Mesenchymal stem cell (in vitro differentiated cells and primary cell): ENCODE measurements around the gene BTBD6.

ENCODE experiments used
- DNase-seq: peaks from one replicate; pipeline ENCODE4 v3.0.0-alpha.2; 2013
- H2AFZ ChIP-seq: one replicate; pipeline ENCODE4 v1.6.1; 2013; ENCODE audit warnings: low read depth, mild to moderate bottlenecking, control low read depth, inconsistent platforms, low read length, moderate library complexity
- H2AK5ac ChIP-seq: 2 replicates; pipeline ENCODE4 v1.6.1; 2013; ENCODE audit warnings: low read length, moderate library complexity, mild to moderate bottlenecking, inconsistent platforms; ENCODE audit not compliant: severe bottlenecking
- H2BK120ac ChIP-seq: one replicate; pipeline ENCODE4 v1.6.1; 2013; ENCODE audit warnings: low read depth, mild to moderate bottlenecking, inconsistent platforms, low read length, moderate library complexity
- H2BK12ac ChIP-seq, 2 experiments: one replicate each; pipeline ENCODE4 v1.6.1; 2013; ENCODE audit warnings: inconsistent platforms in 2 of 2, low read length in 2 of 2, mild to moderate bottlenecking in 2 of 2, moderate library complexity in 2 of 2, control low read depth in 1 of 2
- H2BK15ac ChIP-seq: one replicate; pipeline ENCODE4 v1.6.1; 2013; ENCODE audit warnings: mild to moderate bottlenecking, low read depth, inconsistent platforms; ENCODE audit not compliant: poor library complexity, severe bottlenecking
- H2BK5ac ChIP-seq: 2 replicates; pipeline ENCODE4 v1.6.1; 2013; ENCODE audit warnings: low read depth, mild to moderate bottlenecking, low read length, control low read depth, inconsistent platforms; ENCODE audit not compliant: poor library complexity, severe bottlenecking
- H3K14ac ChIP-seq, 2 experiments: one replicate each; pipeline ENCODE4 v1.6.1; 2013; ENCODE audit warnings: inconsistent platforms in 2 of 2, low read length in 2 of 2, control low read depth in 1 of 2, mild to moderate bottlenecking in 1 of 2, moderate library complexity in 1 of 2
- H3K18ac ChIP-seq, 2 experiments: one replicate each; pipeline ENCODE4 v1.6.1; 2013; ENCODE audit warnings: inconsistent platforms in 2 of 2, low read length in 2 of 2, control low read depth in 1 of 2, low read depth in 1 of 2, mild to moderate bottlenecking in 1 of 2
- H3K23ac ChIP-seq, 2 experiments: one replicate each; pipeline ENCODE4 v1.6.1; 2013; ENCODE audit warnings: inconsistent platforms in 2 of 2, low read length in 2 of 2, mild to moderate bottlenecking in 2 of 2, moderate library complexity in 2 of 2, control low read depth in 1 of 2
- H3K27ac ChIP-seq: 2 replicates; pipeline ENCODE4 v1.5.1; 2013; ENCODE audit warnings: mild to moderate bottlenecking, moderate library complexity, low read length, control low read depth, inconsistent platforms; ENCODE audit not compliant: poor library complexity, severe bottlenecking
- H3K27me3 ChIP-seq, 2 experiments: 2 replicates each; pipeline versions ENCODE4 v1.6.1 to v1.7.0; 2013; ENCODE audit warnings: low read length in 2 of 2, mild to moderate bottlenecking in 2 of 2, moderate library complexity in 2 of 2, control low read depth in 1 of 2, inconsistent platforms in 1 of 2; ENCODE audit not compliant: control insufficient read depth in 1 of 2, insufficient read depth in 1 of 2
- H3K36me3 ChIP-seq, 2 experiments: 2 replicates each; pipeline versions ENCODE4 v1.6.1 to v1.7.0; 2013; ENCODE audit warnings: low read length in 2 of 2, control low read depth in 1 of 2, inconsistent platforms in 1 of 2, low read depth in 1 of 2, mild to moderate bottlenecking in 1 of 2; ENCODE audit not compliant: insufficient read depth in 2 of 2, control insufficient read depth in 1 of 2
- H3K4ac ChIP-seq, 2 experiments: one replicate each; pipeline ENCODE4 v1.6.1; 2013; ENCODE audit warnings: inconsistent platforms in 2 of 2, low read length in 2 of 2, mild to moderate bottlenecking in 2 of 2, moderate library complexity in 2 of 2, control low read depth in 1 of 2, low read depth in 1 of 2
- H3K4me1 ChIP-seq: 2 replicates; pipeline ENCODE4 v1.6.1; 2013; ENCODE audit warnings: low read depth, low read length, control low read depth; ENCODE audit not compliant: control insufficient read depth, insufficient read depth
- H3K4me2 ChIP-seq: 2 replicates; pipeline ENCODE4 v1.6.1; 2013; ENCODE audit warnings: low read length, mild to moderate bottlenecking, inconsistent platforms; ENCODE audit not compliant: poor library complexity, severe bottlenecking
- H3K4me3 ChIP-seq, 2 experiments: 2 replicates each; pipeline versions ENCODE4 v1.5.1 to v1.7.0; 2013; ENCODE audit warnings: low read length in 2 of 2, mild to moderate bottlenecking in 2 of 2, control low read depth in 1 of 2, low read depth in 1 of 2; ENCODE audit not compliant: insufficient read depth in 1 of 2
- H3K79me1 ChIP-seq: replicated peaks from 2 replicates; pipeline ENCODE4 v1.6.1; 2013; ENCODE audit warnings: mild to moderate bottlenecking, control low read depth, low read length, inconsistent platforms; ENCODE audit not compliant: poor library complexity, severe bottlenecking
- H3K9ac ChIP-seq: 2 replicates; pipeline ENCODE4 v1.7.0; 2013; ENCODE audit warnings: mild to moderate bottlenecking, low read length, moderate library complexity
- H3K9me3 ChIP-seq: 2 replicates; pipeline ENCODE4 v1.7.0; 2013; ENCODE audit warnings: mild to moderate bottlenecking, low read length; ENCODE audit not compliant: control insufficient read depth
- H4K8ac ChIP-seq: one replicate; pipeline ENCODE4 v1.6.1; 2013; ENCODE audit warnings: inconsistent platforms, mild to moderate bottlenecking, low read length, moderate library complexity
- H4K91ac ChIP-seq: one replicate; pipeline ENCODE4 v1.6.1; 2013; ENCODE audit warnings: mild to moderate bottlenecking, low read length, inconsistent platforms
- whole genome bisulfite sequencing: methylation state at CpG from one replicate; pipeline ENCODE4 v1.1.7; 2013; ENCODE audit warnings: mixed read lengths; 5-methylcytosine and 5-hydroxymethylcytosine counted together

Gene BTBD6

GRCh38 chr14:105206873-105207272 lies 41.5 kb upstream of the BTBD6 start:
- Histone ChIP-seq H3K4ac (no peak overlapping the region), H2AK5ac (no peak overlapping the region), H2BK120ac (no peak overlapping the region), H3K18ac (no peak overlapping the region), H4K91ac (no peak overlapping the region), H4K8ac (no peak overlapping the region), H3K36me3 (peaks cover 5 to 45% of the 10 kb centered on the region in 2 experiments), H2BK15ac (no peak overlapping the region), H3K27me3 (peaks cover 0 to 8% of the 10 kb centered on the region in 2 experiments), H3K4me2 (no peak overlapping the region), H3K27ac (no peak overlapping the region), H2BK12ac (no peak overlapping the region), H3K4me3 (no peak overlapping the region), H2AFZ (no peak overlapping the region), H3K4me1 (peaks cover 18% of the 10 kb centered on the region), H3K14ac (no peak overlapping the region), H3K9ac (no peak overlapping the region), H3K23ac (no peak overlapping the region), H2BK5ac (no peak overlapping the region), H3K9me3 (no peaks in the 10 kb centered on the region), H3K79me1 (no peaks in the 10 kb centered on the region)
- WGBS, result 81% methylated on average over 5 of the region's 5 CpGs
- no peak for DNase-seq

GRCh38 chr14:105207460-105207901 lies 40.9 kb upstream of the BTBD6 start:
- H3K27me3 ChIP-seq, result peaks cover 0 to 8% of the 10 kb centered on the region in 2 experiments
- no peak overlapping the region for H4K8ac ChIP-seq
- 83% methylated on average over 13 of the region's 13 CpGs for WGBS
- DNase-seq, result no peak
- H2AK5ac ChIP-seq, result no peak overlapping the region
- H3K79me1 ChIP-seq, result no peaks in the 10 kb centered on the region
- no peak overlapping the region for H3K4me2 ChIP-seq
- H2BK12ac ChIP-seq, result no peak overlapping the region
- H3K18ac ChIP-seq, result no peak overlapping the region
- no peaks in the 10 kb centered on the region for H3K9me3 ChIP-seq
- no peak overlapping the region for H3K9ac ChIP-seq
- H3K14ac ChIP-seq, result no peak overlapping the region
- H3K4ac ChIP-seq, result no peak overlapping the region
- H3K4me1 ChIP-seq, result peaks cover 21% of the 10 kb centered on the region
- no peak overlapping the region for H2AFZ ChIP-seq
- no peak overlapping the region for H3K23ac ChIP-seq
- no peak overlapping the region for H2BK15ac ChIP-seq
- no peak overlapping the region for H3K27ac ChIP-seq
- H4K91ac ChIP-seq, result peak overlapping the region; percentile 18
- H2BK5ac ChIP-seq, result no peak overlapping the region
- H3K4me3 ChIP-seq, result no peak overlapping the region
- H2BK120ac ChIP-seq, result no peak overlapping the region
- H3K36me3 ChIP-seq, result peaks cover 5 to 51% of the 10 kb centered on the region in 2 experiments

GRCh38 chr14:105207996-105208737 lies 40.2 kb upstream of the BTBD6 start:
- Histone ChIP-seq H2BK5ac (no peak overlapping the region), H3K4me1 (peaks cover 26% of the 10 kb centered on the region), H3K14ac (no peak overlapping the region), H3K9ac (no peak overlapping the region), H4K91ac (peak overlapping the region; percentile 34), H3K4ac (no peak overlapping the region), H3K18ac (no peak overlapping the region), H4K8ac (peak overlapping the region; percentile 39), H3K79me1 (no peaks in the 10 kb centered on the region), H2AFZ (no peak overlapping the region), H3K27ac (no peak overlapping the region), H3K23ac (no peak overlapping the region), H2BK12ac (no peak overlapping the region), H3K36me3 (peaks cover 5 to 58% of the 10 kb centered on the region in 2 experiments), H2BK120ac (no peak overlapping the region), H2AK5ac (no peak overlapping the region), H2BK15ac (no peak overlapping the region), H3K4me2 (no peak overlapping the region), H3K27me3 (peaks cover 0 to 8% of the 10 kb centered on the region in 2 experiments), H3K9me3 (no peaks in the 10 kb centered on the region), H3K4me3 (no peak overlapping the region)
- no peak for DNase-seq
- WGBS, result 88% methylated on average over 24 of the region's 25 CpGs

- H3K4ac ChIP-seq, result no peak overlapping the region
Observed at GRCh38 chr14:105208738-105209075, 39.6 kb upstream of the BTBD6 start.

More at GRCh38 chr14:105208738-105209075, 39.6 kb upstream of the BTBD6 start:
- no peak overlapping the region for H3K9ac ChIP-seq
- peaks cover 0 to 8% of the 10 kb centered on the region in 2 experiments for H3K27me3 ChIP-seq
- H4K91ac ChIP-seq, result no peak overlapping the region
- no peak for DNase-seq
- H3K27ac ChIP-seq, result no peak overlapping the region
- WGBS, result 86% methylated on average over 12 of the region's 12 CpGs
- H2BK15ac ChIP-seq, result no peak overlapping the region
- no peak overlapping the region for H3K14ac ChIP-seq
- no peak overlapping the region for H2BK12ac ChIP-seq
- peaks cover 28% of the 10 kb centered on the region for H3K4me1 ChIP-seq
- H2BK5ac ChIP-seq, result no peak overlapping the region
- H3K79me1 ChIP-seq, result no peaks in the 10 kb centered on the region
- H3K4me2 ChIP-seq, result no peak overlapping the region
- H3K36me3 ChIP-seq, result peaks cover 5 to 62% of the 10 kb centered on the region in 2 experiments
- H4K8ac ChIP-seq, result no peak overlapping the region
- H3K18ac ChIP-seq, result no peak overlapping the region
- H3K9me3 ChIP-seq, result no peaks in the 10 kb centered on the region
- no peak overlapping the region for H3K23ac ChIP-seq
- no peak overlapping the region for H2BK120ac ChIP-seq
- H2AFZ ChIP-seq, result no peak overlapping the region
- H3K4me3 ChIP-seq, result no peak overlapping the region
- no peak overlapping the region for H2AK5ac ChIP-seq
